ENCODE data around the gene C12orf76. TPM values are rescaled to one million over a fixed set of nuclear protein-coding genes. Genes with fewer than 3 reads are reported as not detected.
"Not testable (repeated sequence)": the region's sequence is repeated elsewhere in the genome, so short reads cannot be mapped to it uniquely, and the experiment has no call there.

Gene C12orf76
- total RNA-seq, 1 donor from 2014 or later: 24.4 TPM

DNA sequence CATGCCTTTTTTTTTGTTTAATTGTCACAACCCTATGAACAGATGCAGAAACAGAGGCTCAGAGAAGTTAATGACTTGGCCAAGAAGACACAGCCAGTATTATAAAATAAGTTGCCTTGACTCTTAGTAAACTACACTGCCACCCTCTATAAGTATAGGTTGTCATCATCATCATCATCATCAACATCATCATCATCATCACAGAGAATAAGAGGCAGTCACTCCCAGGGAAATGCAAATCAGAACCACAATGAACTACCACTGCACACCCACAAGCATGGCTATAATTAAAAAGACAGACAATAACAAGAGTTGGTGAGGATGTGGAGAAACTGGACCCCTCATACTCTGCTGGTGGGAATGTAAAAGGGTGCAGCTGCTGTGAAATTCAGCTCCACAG is 23.2 kb upstream of the C12orf76 start:
- TF ChIP-seq, protein P1, sequence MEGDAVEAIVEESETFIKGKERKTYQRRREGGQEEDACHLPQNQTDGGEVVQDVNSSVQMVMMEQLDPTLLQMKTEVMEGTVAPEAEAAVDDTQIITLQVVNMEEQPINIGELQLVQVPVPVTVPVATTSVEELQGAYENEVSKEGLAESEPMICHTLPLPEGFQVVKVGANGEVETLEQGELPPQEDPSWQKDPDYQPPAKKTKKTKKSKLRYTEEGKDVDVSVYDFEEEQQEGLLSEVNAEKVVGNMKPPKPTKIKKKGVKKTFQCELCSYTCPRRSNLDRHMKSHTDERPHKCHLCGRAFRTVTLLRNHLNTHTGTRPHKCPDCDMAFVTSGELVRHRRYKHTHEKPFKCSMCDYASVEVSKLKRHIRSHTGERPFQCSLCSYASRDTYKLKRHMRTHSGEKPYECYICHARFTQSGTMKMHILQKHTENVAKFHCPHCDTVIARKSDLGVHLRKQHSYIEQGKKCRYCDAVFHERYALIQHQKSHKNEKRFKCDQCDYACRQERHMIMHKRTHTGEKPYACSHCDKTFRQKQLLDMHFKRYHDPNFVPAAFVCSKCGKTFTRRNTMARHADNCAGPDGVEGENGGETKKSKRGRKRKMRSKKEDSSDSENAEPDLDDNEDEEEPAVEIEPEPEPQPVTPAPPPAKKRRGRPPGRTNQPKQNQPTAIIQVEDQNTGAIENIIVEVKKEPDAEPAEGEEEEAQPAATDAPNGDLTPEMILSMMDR (conservative IDR thresholded peaks at IDR 0.05): no peak
- no peak overlapping the region for H3K4me3 Mint-ChIP-seq
- H3K27ac Mint-ChIP-seq (ENCODE audit: unreplicated experiment): no peak overlapping the region
- peaks cover 3% of the 10 kb centered on the region for H3K9me3 Mint-ChIP-seq
- H3K27me3 Mint-ChIP-seq (ENCODE audit: low read depth): no peaks in the 10 kb centered on the region
- H3K36me3 Mint-ChIP-seq (ENCODE audit: low read depth): no peaks in the 10 kb centered on the region
- H3K4me1 Mint-ChIP-seq: peaks cover 18% of the 10 kb centered on the region
- DNase-seq (ENCODE audit: low read depth, low spot score): no peak

DNA sequence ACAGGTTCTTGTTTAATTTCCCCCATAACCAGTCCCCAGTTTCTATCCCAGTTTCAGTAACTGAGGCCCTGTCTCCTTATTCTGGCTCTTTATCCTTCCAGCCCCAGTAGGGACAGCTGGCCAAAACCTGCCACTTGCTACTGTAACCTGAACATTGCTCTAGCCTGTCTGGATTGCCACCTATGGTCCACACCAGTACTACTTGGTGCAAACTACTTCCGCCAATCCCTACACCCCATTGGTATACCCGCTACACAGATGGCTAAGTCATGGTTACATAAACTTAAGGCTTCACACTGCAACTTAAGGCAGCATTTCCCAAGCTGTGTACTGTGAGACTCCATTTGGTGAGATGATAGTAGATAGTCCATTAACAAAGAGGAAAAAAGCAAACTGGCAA is 20.3 kb upstream of the C12orf76 start:
- no peak overlapping the region for H3K27ac Mint-ChIP-seq (ENCODE audit: unreplicated experiment)
- DNase-seq (ENCODE audit: low read depth, low spot score): no peak
- peaks cover 5% of the 10 kb centered on the region for H3K9me3 Mint-ChIP-seq
- TF ChIP-seq, protein P1 (conservative IDR thresholded peaks at IDR 0.05): no peak
- no peaks in the 10 kb centered on the region for H3K36me3 Mint-ChIP-seq (ENCODE audit: low read depth)
- H3K27me3 Mint-ChIP-seq (ENCODE audit: low read depth): no peaks in the 10 kb centered on the region
- no peak overlapping the region for H3K4me3 Mint-ChIP-seq
- peaks cover 7% of the 10 kb centered on the region for H3K4me1 Mint-ChIP-seq

DNA sequence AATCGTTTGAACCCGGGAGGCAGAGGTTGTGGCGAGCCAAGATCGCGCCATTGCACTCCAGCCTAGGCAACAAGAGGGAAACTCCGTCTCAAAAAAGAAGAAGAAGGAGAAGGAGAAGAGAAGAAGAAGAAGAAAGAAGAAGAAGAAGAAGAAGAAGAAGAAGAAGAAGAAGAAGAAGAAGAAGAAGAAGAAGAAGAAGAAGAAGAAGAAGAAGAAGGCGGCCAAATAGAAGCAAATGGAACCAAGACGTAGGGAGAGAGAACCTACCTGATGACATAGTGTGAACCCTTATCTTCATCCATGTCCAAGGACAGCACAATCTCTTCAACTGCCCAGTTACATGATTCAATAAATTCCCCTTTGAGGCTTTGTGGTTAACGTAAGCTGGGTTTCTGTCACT is 19.8 kb upstream of the C12orf76 start:
- not testable (repeated sequence) for H3K4me3 Mint-ChIP-seq; H3K36me3 Mint-ChIP-seq (ENCODE audit: low read depth); H3K27me3 Mint-ChIP-seq (ENCODE audit: low read depth); H3K27ac Mint-ChIP-seq (ENCODE audit: unreplicated experiment); DNase-seq (ENCODE audit: low read depth, low spot score); H3K9me3 Mint-ChIP-seq; H3K4me1 Mint-ChIP-seq

DNA sequence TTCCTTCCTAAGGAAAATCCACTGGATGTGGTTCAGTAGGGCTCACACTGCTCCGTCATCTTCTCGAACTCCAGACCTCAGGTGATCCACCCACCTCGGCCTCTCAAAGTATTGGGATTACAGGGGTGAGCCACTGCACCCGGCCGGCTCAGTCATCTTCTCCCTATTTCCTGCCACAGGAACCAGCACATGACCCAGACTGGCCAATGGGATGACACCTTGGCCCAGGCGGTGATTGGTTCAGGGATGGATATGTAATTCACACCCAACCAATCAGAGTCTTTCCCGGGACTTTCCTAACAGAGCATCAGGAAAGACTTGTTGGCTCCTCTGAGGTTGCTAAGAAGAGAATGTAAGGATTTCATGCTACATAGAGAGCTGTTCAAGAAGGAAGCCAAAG is 19.2 kb upstream of the C12orf76 start:
- Mint-ChIP-seq H3K9me3 (peaks cover 5% of the 10 kb centered on the region), H3K36me3 (ENCODE audit: low read depth) (no peaks in the 10 kb centered on the region), H3K27ac (ENCODE audit: unreplicated experiment) (no peak overlapping the region), H3K4me3 (no peak overlapping the region), H3K4me1 (no peaks in the 10 kb centered on the region), H3K27me3 (ENCODE audit: low read depth) (no peaks in the 10 kb centered on the region)
- no peak for DNase-seq (ENCODE audit: low read depth, low spot score)
- TF ChIP-seq, protein P1 (conservative IDR thresholded peaks at IDR 0.05): no peak

DNA sequence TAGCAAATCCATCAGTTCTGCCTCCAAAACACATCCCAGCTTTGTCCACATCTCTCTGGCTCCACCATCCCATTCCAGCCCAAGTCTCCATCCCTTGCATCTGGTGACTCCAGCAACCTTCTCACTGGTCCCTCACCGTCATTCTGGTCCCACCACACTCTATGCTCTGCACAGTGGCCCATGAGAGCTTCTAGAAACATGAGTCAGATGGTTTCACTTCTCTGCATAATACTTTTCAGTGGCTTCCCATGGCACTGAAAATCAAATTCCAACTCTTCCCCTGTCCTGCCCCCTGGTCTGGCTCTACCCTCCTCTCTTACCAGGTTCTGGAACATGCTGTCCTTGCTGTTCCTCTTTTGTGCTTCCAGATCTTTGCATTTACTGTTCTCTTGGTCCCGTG is 17.2 kb upstream of the C12orf76 start:
- no peaks in the 10 kb centered on the region for H3K36me3 Mint-ChIP-seq (ENCODE audit: low read depth)
- H3K4me1 Mint-ChIP-seq: peaks cover 7% of the 10 kb centered on the region
- H3K27ac Mint-ChIP-seq (ENCODE audit: unreplicated experiment): no peak overlapping the region
- no peaks in the 10 kb centered on the region for H3K27me3 Mint-ChIP-seq (ENCODE audit: low read depth)
- H3K9me3 Mint-ChIP-seq: peaks cover 8% of the 10 kb centered on the region
- TF ChIP-seq, protein P1 (conservative IDR thresholded peaks at IDR 0.05): no peak
- DNase-seq (ENCODE audit: low read depth, low spot score): no peak
- H3K4me3 Mint-ChIP-seq: no peak overlapping the region

DNA sequence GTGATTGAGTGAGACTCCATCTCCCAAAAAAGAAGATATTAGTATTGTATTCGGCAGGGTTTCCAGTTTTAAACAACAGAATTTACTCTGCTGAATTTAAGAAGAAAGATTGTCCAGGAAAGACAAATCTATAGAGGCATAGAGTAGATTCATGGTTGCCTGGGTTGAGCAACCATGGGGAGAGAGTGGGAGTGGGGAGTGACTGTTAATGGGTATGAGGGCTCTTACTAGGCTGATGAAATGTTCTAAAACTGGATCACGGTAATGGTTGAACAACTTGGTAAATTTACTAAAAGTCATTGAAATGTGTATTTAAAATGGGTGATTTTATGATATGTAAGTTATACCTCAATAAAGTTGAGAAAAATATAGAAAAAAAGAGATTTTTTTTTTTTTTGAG is 13.9 kb upstream of the C12orf76 start:
- no peak overlapping the region for H3K27ac Mint-ChIP-seq (ENCODE audit: unreplicated experiment)

More for the DNA sequence above, 13.9 kb upstream of the C12orf76 start:
- H3K4me1 Mint-ChIP-seq: peaks cover 18% of the 10 kb centered on the region
- H3K9me3 Mint-ChIP-seq: peaks cover 11% of the 10 kb centered on the region
- no peak overlapping the region for H3K4me3 Mint-ChIP-seq
- TF ChIP-seq, protein P1 (conservative IDR thresholded peaks at IDR 0.05): no peak
- H3K36me3 Mint-ChIP-seq (ENCODE audit: low read depth): no peaks in the 10 kb centered on the region
- no peaks in the 10 kb centered on the region for H3K27me3 Mint-ChIP-seq (ENCODE audit: low read depth)
- DNase-seq (ENCODE audit: low read depth, low spot score): no peak
